GM12801 (cell line): ENCODE results near the gene LIPF.

Experiments
- TF ChIP-seq, protein P1 (sequence below): IDR thresholded peaks from one replicate; pipeline ENCODE4 v1.5.1; 2011; ENCODE audit warnings: control low read depth; ENCODE audit not compliant: insufficient read length; ENCODE audit errors: extremely low read depth

The LIPF gene, protein sequence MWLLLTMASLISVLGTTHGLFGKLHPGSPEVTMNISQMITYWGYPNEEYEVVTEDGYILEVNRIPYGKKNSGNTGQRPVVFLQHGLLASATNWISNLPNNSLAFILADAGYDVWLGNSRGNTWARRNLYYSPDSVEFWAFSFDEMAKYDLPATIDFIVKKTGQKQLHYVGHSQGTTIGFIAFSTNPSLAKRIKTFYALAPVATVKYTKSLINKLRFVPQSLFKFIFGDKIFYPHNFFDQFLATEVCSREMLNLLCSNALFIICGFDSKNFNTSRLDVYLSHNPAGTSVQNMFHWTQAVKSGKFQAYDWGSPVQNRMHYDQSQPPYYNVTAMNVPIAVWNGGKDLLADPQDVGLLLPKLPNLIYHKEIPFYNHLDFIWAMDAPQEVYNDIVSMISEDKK

DNA sequence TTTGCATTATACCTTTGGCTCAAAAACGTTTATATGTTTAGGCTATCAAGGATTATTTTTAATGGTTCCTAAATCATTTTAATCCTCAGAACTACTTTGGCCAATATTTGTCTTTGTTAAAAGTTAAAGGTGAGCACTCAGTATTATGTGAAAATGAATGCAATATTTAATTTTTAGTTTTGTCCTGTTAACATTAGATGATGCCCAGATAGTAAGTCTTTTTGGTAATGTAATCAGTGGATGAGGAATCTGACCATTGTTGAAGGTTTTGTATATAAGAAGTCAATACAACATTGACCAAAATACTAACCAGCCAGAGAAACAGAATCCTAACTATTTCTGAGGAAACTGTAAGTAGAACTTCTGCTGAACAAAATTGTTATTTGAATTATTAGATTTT is at the start of gene LIPF:
Gene LIPF (plus strand): TSS at position 301 of the 400 bp plus-strand sequence. CDS start 2,856 bp downstream, outside the sequence.
- TF ChIP-seq, protein P1, sequence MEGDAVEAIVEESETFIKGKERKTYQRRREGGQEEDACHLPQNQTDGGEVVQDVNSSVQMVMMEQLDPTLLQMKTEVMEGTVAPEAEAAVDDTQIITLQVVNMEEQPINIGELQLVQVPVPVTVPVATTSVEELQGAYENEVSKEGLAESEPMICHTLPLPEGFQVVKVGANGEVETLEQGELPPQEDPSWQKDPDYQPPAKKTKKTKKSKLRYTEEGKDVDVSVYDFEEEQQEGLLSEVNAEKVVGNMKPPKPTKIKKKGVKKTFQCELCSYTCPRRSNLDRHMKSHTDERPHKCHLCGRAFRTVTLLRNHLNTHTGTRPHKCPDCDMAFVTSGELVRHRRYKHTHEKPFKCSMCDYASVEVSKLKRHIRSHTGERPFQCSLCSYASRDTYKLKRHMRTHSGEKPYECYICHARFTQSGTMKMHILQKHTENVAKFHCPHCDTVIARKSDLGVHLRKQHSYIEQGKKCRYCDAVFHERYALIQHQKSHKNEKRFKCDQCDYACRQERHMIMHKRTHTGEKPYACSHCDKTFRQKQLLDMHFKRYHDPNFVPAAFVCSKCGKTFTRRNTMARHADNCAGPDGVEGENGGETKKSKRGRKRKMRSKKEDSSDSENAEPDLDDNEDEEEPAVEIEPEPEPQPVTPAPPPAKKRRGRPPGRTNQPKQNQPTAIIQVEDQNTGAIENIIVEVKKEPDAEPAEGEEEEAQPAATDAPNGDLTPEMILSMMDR: no peak

DNA sequence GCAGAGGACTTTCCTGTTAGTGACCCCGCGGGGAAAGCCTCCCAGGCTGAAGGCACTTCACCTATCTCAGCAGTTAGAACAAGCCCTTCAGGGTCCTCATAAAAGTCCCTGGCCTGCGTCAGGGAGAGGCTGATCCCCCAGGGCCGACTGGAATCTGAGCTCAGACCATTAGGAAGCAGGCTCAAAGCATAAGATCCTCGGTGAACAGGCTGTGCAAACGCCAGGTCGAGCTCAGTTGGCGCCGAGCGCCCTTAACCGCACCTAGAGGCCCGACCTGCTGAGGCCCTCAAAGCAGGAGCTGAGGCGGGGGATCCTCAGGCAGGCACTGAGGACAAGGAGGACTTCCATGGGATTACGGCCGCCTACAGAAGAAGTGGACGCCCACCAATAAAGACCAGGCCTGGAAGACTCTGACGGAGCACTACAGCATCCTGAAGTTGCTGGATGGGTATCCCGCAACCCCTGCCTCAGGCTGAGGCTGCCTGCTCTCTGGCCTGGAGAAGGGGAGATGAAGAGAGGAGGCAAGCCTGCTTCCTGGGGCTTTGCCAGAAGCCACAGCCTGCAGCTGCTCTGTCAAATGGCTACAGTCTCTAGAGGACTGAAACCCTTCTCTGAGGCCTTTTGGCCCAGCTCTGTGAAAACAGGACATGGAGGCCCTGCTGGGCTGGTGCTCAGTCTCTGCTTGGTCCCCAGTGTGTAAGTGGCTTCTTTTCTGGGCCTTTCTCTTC is 47.8 kb upstream of the LIPF start:
- TF ChIP-seq, protein P1: no peak

DNA sequence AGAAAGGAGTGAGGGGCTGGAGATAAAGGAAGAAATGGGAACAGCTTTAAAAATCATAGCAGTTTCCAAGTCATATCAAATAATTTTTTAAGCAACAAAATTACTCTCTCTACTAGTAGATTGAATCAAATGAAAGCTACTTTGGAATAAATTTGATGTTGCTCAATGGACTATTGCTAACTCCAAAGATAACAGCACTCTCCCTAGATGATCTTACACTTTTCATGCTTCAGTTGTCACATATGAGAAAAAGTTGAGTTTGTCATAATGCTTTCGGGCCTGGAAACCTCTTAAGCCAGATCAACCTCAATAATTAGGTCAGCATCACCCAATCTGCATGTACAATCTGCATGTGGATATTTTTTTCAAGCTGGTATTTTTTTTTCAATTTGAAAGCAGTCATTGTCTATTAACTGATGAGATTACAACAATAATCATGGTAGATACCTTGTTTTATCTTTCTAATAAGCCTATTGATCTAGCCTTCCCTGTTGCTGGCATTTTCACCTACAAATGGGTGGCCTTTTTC is 46.4 kb upstream of the LIPF start:
- TF ChIP-seq, protein P1: no peak

DNA sequence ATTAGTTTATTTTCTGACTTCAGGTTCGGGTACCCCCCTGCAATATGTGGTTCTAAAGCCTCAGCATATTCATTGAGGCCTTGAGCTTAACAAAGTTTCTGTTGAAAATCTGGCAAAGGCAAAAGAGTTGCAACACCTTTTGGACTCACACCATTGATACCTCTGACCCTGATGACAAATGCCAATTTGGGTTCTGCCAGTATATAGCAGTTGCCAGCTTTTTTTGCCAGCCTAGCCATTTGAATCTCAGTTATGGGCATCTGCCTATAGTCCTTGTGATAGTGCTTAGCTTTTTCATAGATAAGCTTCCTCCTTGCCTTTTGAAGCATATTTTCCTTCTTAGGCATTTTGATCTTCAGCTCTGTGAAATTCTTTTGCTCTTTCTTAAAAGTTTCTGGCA is 45.7 kb upstream of the LIPF start:
- TF ChIP-seq, protein P1: no peak

DNA sequence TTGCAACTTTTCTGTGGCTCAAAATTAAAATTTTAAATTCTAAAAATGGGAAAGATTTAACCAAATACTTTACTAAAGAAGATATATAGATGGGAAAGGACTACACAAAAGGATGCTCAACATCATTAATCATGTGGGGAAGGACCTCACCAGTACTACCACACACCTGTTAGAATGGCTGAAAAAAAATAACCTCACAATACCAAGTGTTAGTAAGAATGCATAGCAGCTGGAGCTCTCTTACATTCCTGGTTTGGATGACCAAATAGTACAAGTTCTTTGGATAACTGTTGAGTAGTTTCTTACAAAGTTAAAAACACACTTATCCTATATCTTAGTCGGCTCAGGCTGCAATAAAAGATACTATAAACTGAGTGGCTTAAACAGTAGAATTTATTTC is 43.8 kb upstream of the LIPF start:
- TF ChIP-seq, protein P1: no peak

DNA sequence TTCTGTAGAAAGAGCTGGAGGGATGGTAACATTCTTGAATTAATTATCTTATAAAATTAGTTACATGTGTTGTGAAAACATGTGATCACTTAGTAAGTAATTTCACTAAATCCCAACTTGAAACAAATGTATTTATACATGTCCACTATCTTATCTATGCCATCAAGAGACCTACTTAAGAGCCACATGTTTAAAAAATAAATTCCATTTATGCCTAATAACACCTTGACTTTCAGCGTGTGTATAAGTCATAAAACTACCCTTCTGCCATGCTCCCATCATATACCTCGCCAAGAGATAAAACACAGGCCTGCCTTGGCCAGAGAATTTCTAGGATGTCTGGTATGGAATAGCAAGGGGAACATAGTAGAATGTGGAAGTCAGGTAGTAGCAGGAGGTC is 40.4 kb upstream of the LIPF start:
- TF ChIP-seq, protein P1: no peak

DNA sequence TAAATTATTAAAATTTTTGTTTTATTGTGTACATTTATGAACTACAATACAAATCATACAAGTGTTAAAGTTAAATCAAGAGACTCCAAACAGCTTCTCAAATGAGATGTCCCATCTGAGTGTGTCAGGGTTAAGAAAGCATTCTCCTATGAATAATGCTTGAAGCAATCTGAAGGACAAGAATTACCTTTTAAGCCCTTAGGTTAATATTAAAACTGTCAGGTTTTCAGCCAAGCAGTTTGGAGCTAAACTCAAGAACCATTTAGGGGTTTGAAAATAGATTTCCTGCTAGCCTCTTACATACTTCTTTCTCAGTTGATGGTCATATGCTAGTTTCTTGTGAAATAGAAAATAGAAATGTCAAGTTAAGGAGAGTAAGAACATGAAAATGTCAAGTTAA is 39.4 kb upstream of the LIPF start:
- TF ChIP-seq, protein P1: no peak
